Smooth muscle cell (in vitro differentiated cells): ENCODE results near the gene TAP2. TPM values are rescaled to one million over a fixed set of nuclear protein-coding genes. Genes with fewer than 3 reads are reported as not detected.

Experiments used
- DNase-seq: peaks from one replicate; lab custom pipeline; 2025; ENCODE audit not compliant: unreplicated experiment; lab: John Stamatoyannopoulos, UW
- H2AFZ ChIP-seq: fragments of 200-600 bp; sonication (generic); 2 replicates; pipeline ENCODE4 v1.6.0; 2016; ENCODE audit warnings: antibody characterized with exemption, low read depth, mild to moderate bottlenecking
- H3F3A ChIP-seq: fragments of 200-600 bp; sonication (generic); 2 replicates; pipeline ENCODE4 v1.6.0; 2017; ENCODE audit warnings: antibody characterized with exemption, low read depth
- H3K27ac ChIP-seq: fragments of 200-600 bp; sonication (generic); 2 replicates; pipeline ENCODE4 v1.5.1; 2016; ENCODE audit warnings: low read depth, mild to moderate bottlenecking
- H3K27me3 ChIP-seq: fragments of 200-600 bp; sonication (generic); 2 replicates; pipeline ENCODE4 v1.6.1; 2016; ENCODE audit warnings: low read depth, mild to moderate bottlenecking
- H3K36me3 ChIP-seq: fragments of 200-600 bp; sonication (generic); 2 replicates; pipeline ENCODE4 v1.5.1; 2016; ENCODE audit warnings: low read depth
- H3K4me1 ChIP-seq: fragments of 200-600 bp; sonication (generic); 2 replicates; pipeline ENCODE4 v1.5.1; 2016; ENCODE audit warnings: low read depth
- H3K4me2 ChIP-seq: fragments of 200-600 bp; sonication (generic); 2 replicates; pipeline ENCODE4 v1.6.0; 2016; ENCODE audit warnings: mild to moderate bottlenecking
- H3K4me3 ChIP-seq: fragments of 200-600 bp; sonication (generic); 2 replicates; pipeline ENCODE4 v1.5.1; 2016; ENCODE audit warnings: mild to moderate bottlenecking
- H3K79me2 ChIP-seq: fragments of 200-600 bp; sonication (generic); 2 replicates; pipeline ENCODE4 v1.6.0; 2016; ENCODE audit warnings: low read depth, mild to moderate bottlenecking
- H3K9ac ChIP-seq: fragments of 200-600 bp; sonication (generic); 2 replicates; pipeline ENCODE4 v1.6.0; 2016; ENCODE audit warnings: low read depth
- H3K9me3 ChIP-seq: fragments of 200-600 bp; sonication (generic); replicated peaks from 2 replicates; pipeline ENCODE4 v1.5.1; 2016; ENCODE audit warnings: low read depth
- H4K20me1 ChIP-seq: fragments of 200-600 bp; sonication (generic); 2 replicates; pipeline ENCODE4 v1.6.0; 2016; ENCODE audit warnings: low read depth
- WGBS: methylation state at CpG from one replicate; pipeline ENCODE4 v1.1.7; 2016; ENCODE audit warnings: low lambda C conversion rate; 5-methylcytosine and 5-hydroxymethylcytosine counted together
- polyA plus RNA-seq: library from polyadenylated mRNA; unstranded; fragments of >200 nt; fragmentation: Nextera tagmentation; extraction: Ambion mirVana; gene quantifications from 2 replicates; pipeline ENCODE4 v1.2.1, GENCODE V29; 2016
- total RNA-seq: library from RNA; depleted of rRNA; stranded (reverse); fragments of >200 nt; gene quantifications from 2 replicates; pipeline ENCODE4 v1.2.3, GENCODE V29; 2014
- TF ChIP-seq, protein P1 (sequence below): fragments of 200-600 bp; sonication (generic); IDR thresholded peaks from 2 replicates; pipeline ENCODE4 v1.5.1; 2017; ENCODE audit warnings: borderline replicate concordance, mild to moderate bottlenecking, antibody characterized with exemption; ENCODE audit not compliant: insufficient read depth, poor library complexity, severe bottlenecking

The TAP2 gene
- total and polyA plus RNA-seq, 2 experiments from 2014 or later = 0.40 to 6.1 TPM

DNA sequence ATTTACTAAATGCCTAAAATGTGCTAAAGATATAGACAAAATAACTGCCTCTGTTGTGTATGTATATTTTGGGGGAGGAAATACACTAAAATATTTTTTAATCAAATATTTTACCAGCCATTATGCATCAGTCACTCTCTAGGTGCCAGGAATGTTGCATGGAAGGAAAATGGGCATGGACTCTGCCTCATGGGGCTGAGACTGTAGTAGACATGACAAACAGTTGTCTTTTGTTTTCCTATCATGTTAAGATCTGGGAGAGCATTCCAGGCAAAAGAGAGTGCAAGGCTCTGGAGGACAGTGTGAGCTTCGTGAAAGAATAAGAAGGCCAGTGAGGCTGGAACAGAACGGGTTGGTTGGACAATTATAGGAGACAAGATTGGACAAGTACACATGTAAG lies 48.2 kb downstream of the TAP2 start:
- H3K36me3 ChIP-seq = no peaks in the 10 kb centered on the region
- H3K79me2 ChIP-seq = no peaks in the 10 kb centered on the region
- no peaks in the 10 kb centered on the region for H4K20me1 ChIP-seq
- H3K9ac ChIP-seq = no peak overlapping the region
- H3K27ac ChIP-seq = peak overlapping the region; percentile 62
- no peak overlapping the region for H3K4me3 ChIP-seq
- TF ChIP-seq, protein P1, sequence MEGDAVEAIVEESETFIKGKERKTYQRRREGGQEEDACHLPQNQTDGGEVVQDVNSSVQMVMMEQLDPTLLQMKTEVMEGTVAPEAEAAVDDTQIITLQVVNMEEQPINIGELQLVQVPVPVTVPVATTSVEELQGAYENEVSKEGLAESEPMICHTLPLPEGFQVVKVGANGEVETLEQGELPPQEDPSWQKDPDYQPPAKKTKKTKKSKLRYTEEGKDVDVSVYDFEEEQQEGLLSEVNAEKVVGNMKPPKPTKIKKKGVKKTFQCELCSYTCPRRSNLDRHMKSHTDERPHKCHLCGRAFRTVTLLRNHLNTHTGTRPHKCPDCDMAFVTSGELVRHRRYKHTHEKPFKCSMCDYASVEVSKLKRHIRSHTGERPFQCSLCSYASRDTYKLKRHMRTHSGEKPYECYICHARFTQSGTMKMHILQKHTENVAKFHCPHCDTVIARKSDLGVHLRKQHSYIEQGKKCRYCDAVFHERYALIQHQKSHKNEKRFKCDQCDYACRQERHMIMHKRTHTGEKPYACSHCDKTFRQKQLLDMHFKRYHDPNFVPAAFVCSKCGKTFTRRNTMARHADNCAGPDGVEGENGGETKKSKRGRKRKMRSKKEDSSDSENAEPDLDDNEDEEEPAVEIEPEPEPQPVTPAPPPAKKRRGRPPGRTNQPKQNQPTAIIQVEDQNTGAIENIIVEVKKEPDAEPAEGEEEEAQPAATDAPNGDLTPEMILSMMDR = no peak
- no peak for DNase-seq
- H3K27me3 ChIP-seq = peaks cover 4% of the 10 kb centered on the region
- H3K4me1 ChIP-seq = no peaks in the 10 kb centered on the region
- H3K9me3 ChIP-seq = no peaks in the 10 kb centered on the region
- no peaks in the 10 kb centered on the region for H3F3A ChIP-seq
- no peak overlapping the region for H3K4me2 ChIP-seq
- H2AFZ ChIP-seq = no peak overlapping the region
- WGBS = 33% methylated on average over 2 of the region's 2 CpGs

Other genes starting within 250 kb of the TAP2 start
- 22.4 and 32.9 TPM in 2 replicates for gene HLA-DRB1, start 248.9 kb downstream of the TAP2 start, total RNA-seq
- gene HLA-DRB1, start 248.9 kb downstream of the TAP2 start, polyA plus RNA-seq = 28.5 and 82.4 TPM in 2 replicates
- gene HLA-DQA1, start 201.3 kb downstream of the TAP2 start, total RNA-seq = 1.0 TPM in 1 of 2 replicates, not detected in the other
- not detected in 2 replicates for gene HLA-DQA1, start 201.3 kb downstream of the TAP2 start, polyA plus RNA-seq
- gene HLA-DQB1, start 172.1 kb downstream of the TAP2 start, total RNA-seq = 6.5 and 6.6 TPM in 2 replicates
- gene HLA-DQB1, start 172.1 kb downstream of the TAP2 start, polyA plus RNA-seq = 8.7 and 28.0 TPM in 2 replicates
- gene HLA-DQA2, start 97.3 kb downstream of the TAP2 start, total RNA-seq = not detected in 2 replicates
- gene HLA-DQA2, start 97.3 kb downstream of the TAP2 start, polyA plus RNA-seq = not detected in 2 replicates
- gene HLA-DQB2, start 75.2 kb downstream of the TAP2 start, total RNA-seq = not detected in 2 replicates
- gene HLA-DQB2, start 75.2 kb downstream of the TAP2 start, polyA plus RNA-seq = not detected in 2 replicates
- 0.09 and 1.4 TPM in 2 replicates for gene HLA-DOB, start 21.7 kb downstream of the TAP2 start, total RNA-seq
- gene HLA-DOB, start 21.7 kb downstream of the TAP2 start, polyA plus RNA-seq = not detected in 2 replicates
- gene PSMB8, start 5.3 kb upstream of the TAP2 start, total RNA-seq = 5.0 and 10.2 TPM in 2 replicates
- gene PSMB8, start 5.3 kb upstream of the TAP2 start, polyA plus RNA-seq = 16.7 and 22.2 TPM in 2 replicates
- gene TAP1, start 15.0 kb upstream of the TAP2 start, total RNA-seq = 11.2 and 13.7 TPM in 2 replicates
- gene TAP1, start 15.0 kb upstream of the TAP2 start, polyA plus RNA-seq = 18.4 and 22.4 TPM in 2 replicates
- gene PSMB9, start 15.5 kb upstream of the TAP2 start, total RNA-seq = 0.63 TPM in 1 of 2 replicates, not detected in the other
- 1.7 and 2.2 TPM in 2 replicates for gene PSMB9, start 15.5 kb upstream of the TAP2 start, polyA plus RNA-seq
- not detected in 2 replicates for gene HLA-DMB, start 102.3 kb upstream of the TAP2 start, total RNA-seq
- gene HLA-DMB, start 102.3 kb upstream of the TAP2 start, polyA plus RNA-seq = not detected in 2 replicates
- 0.90 and 3.1 TPM in 2 replicates for gene HLA-DMA, start 114.4 kb upstream of the TAP2 start, total RNA-seq
- 4.0 and 4.8 TPM in 2 replicates for gene HLA-DMA, start 114.4 kb upstream of the TAP2 start, polyA plus RNA-seq
- gene BRD2, start 129.9 kb upstream of the TAP2 start, total RNA-seq = 205 and 244 TPM in 2 replicates
- gene BRD2, start 129.9 kb upstream of the TAP2 start, polyA plus RNA-seq = 162 and 197 TPM in 2 replicates
- gene HLA-DOA, start 170.9 kb upstream of the TAP2 start, total RNA-seq = 0.09 TPM in 1 of 2 replicates, not detected in the other
- 0.26 TPM in 1 of 2 replicates, not detected in the other for gene HLA-DOA, start 170.9 kb upstream of the TAP2 start, polyA plus RNA-seq
- gene HLA-DPA1, start 234.9 kb upstream of the TAP2 start, total RNA-seq = 1.1 and 1.6 TPM in 2 replicates
- 1.1 and 1.3 TPM in 2 replicates for gene HLA-DPA1, start 234.9 kb upstream of the TAP2 start, polyA plus RNA-seq
- 10.8 and 14.8 TPM in 2 replicates for gene HLA-DPB1, start 237.3 kb upstream of the TAP2 start, total RNA-seq
- 19.4 and 20.3 TPM in 2 replicates for gene HLA-DPB1, start 237.3 kb upstream of the TAP2 start, polyA plus RNA-seq